Measurements from ENCODE around the gene TRAF1.
A peak's percentile ranks its signal among the peaks of the same experiment; 100 is the strongest.

Gene TRAF1

GRCh38 chr9:120940573-120940972, 14.0 kb upstream of the TRAF1 start:
- DNase-seq: no peak

DNA sequence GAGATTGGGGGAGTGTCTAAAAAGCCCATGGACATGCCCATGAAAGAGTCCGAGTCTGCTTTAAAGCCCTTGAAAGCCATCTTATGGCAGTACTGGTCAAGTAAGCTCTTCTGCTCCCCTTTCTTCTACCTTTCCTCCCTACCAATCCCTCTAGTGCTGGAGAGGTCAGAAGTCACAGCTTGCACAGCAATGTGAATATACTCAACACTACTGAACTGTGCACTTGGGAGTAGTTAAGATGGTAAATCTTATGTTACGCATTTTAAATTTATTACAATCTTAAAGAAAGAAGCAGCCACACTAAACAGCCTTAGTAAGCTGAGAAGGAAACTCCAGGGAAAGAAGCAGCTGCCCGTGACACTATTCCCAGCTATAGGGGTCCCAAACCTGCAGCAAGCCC, 12.3 kb upstream of the TRAF1 start:
- DNase-seq: no peak

DNA sequence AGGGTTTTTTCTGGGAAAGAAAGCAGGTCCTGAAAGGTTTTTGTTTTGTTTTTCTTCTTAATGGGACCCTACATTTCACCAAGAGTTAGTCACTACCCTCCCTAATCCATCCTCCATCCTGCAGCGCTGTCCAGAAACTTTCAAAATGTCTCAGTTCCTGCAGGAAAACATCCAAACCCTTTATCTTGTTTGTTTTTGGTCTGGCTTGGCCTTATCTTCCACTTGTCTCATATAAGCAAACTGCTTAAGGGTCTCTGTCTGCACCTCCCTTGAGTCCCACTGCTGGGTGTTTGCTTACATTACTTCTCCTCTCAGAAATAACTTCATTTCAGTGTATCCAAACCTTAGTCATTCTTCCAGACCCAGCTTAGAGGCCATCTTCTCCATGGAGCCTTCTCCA, 11.0 kb upstream of the TRAF1 start:
- no peak for DNase-seq

GRCh38 chr9:120937127-120937526, 10.5 kb upstream of the TRAF1 start:
- no peak for DNase-seq

DNA sequence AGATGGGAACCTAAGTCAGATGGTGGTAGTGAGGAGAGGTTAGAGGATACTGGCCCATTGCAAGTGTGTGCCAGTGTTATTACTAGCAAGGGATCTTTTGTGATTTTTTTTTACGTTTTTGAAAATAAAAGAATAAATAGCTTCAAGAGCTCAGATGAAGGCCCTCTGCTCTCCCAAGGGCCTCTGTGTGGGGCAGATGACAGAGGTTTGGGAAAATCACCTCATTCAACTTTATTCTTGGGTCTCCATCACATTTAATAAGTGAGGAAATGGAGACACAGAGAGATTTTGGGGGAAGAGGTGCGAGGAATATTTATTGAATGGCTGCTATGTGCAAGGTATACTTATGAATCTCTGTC, 10.1 kb upstream of the TRAF1 start:
- no peak for DNase-seq

- peak; percentile 77 to 90 (median 81) for DNase-seq
Measured at GRCh38 chr9:120936011-120936763, 9.6 kb upstream of the TRAF1 start.

DNA sequence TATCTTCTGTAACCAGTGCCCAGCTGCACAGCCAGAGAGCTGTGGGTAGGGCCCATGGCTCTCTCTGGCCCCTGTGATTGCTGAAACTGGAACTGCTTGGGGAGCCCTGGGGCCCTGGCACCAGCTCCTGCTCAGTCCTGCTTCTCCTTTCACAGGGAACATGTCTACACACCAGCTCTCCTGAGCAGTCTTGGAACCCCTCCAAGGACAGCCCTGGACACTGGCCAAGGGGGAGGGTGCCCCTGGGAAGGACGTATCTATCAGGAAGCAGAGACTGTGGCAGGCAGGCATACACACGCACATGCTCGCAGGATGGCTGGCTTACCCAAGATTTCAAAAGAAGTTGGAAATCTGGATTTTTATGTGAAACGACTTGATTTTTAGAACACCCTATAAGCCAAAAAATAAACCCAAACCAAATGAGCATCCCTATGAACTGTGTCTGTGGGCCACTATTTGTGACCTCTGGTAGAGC, 8.8 kb upstream of the TRAF1 start:
- no peak for DNase-seq

DNA sequence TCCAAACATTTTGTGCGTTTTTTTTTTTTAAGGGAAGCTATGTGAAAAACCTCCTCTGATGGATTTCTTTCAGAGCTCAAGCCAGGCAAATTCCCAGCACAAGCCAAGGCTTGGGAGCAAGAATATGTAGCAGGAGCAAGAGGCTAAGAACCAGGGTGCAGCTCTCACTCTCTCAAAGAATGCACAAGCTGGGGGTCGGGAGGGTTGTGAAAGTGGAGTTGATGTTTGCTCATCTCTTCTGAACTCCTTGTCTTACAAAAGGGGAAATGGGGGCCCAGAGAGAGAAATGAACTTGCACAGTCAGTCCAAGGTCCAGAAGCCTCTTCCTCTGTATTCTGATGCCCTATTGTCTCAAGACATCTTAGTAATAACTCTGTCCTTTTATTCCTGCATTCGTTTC, 7.7 kb upstream of the TRAF1 start:
- no peak for DNase-seq

- no peak for DNase-seq
Measured at GRCh38 chr9:120933310-120934055, 6.9 kb upstream of the TRAF1 start.

DNA sequence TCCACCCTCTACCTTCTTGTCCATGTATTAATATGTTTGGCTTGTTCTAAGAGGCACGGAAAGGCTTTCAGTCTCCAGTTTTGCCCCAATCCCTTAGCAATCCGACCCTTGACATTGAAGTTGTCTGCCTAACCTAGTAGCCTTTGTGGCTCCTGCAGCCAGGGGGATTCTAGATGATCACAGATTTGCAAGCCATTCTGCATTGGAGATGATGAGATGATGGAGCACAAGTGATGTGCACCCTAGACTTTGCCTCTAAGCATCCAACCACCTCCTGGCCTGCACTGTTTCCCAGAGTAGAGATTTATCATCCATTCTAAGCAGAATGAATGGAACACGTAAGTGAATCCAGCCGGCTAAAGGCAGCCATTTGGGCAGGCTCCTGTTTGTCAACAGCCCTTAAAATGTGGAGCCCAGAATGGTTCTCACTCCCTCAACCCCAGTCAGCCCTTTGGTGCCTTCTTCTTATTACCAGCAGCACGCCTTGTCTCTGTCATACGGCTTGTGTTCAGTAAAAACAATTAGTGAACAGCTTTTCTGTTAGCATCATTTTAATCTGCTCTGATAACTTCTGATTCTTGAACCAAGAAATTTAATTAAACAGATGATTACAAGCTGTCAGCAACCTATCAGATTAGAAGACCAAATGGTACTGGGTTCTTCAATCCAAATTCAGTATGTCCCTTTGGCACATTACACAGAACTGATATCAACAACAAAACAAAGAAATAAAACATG, 5.7 kb upstream of the TRAF1 start:
- no peak for DNase-seq

- DNase-seq: peak in 2 of 4 experiments; percentile 36 to 40
Measured at GRCh38 chr9:120931231-120932085, 4.9 kb upstream of the TRAF1 start.

GRCh38 chr9:120929229-120929791, 2.7 kb upstream of the TRAF1 start:
- DNase-seq: no peak

DNA sequence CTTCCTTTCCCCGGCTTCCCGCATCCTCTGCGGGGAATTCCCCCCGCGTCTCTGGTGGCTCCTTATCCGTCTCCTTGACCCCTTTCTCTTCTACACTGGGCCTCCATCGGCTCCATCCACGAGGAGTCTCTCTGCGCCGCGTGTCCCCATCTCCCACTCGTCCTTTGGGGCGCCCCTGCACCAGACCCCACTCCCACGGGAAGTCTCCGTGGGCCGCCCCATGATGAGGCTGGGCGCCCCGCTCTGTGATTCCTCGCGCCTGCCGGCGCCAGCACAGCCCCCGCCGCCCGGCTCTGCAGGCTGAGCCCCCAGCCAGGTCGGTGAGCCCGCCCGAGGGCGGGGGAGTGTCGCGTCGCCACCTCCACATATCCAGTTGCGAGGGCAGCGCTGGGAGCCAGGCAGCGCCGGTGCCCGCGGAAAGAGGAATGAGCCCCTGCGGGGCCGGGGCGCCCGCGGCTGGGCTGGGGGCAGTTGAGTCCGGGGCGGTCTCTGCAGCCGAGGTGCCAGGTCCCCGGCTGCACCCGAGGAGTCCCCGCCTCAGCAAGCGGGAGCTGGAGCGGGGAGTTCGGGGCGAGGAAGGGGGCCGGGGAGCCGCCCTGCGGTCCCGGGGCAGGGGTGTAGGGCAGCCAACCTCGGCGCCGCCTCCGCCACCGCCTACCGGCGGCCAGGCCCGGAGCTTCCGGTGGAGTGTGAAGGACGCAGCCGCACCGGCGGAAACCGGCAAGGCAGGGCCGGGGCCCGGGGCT, 2.1 kb upstream of the TRAF1 start:
- peak; percentile 43 to 73 (median 64) for DNase-seq

DNA sequence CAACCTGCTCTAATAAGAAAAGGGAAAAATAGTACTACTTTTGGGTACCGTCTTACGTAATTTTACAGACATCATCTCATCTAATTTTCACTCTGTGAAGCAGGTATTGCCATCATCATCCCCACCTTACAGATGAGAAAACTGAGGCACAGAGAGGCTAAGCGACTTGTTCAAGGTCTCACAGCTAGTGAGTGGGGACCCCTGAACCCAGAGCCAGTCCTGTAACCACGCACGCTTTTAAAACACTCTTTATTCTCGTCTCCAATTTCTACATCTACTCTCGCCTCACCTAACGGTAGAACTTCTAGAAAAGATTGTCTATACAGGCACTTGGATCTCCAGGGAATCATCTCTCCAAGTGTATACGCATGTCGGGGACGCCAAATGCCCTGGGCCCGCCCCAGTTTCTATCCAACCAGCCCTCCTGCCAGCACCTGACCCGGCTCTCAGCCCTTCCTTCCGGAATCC, 1.5 kb upstream of the TRAF1 start:
- DNase-seq: no peak

- DNase-seq: no peak
Measured at GRCh38 chr9:120927269-120928014, 846 bp upstream of the TRAF1 start.

DNA sequence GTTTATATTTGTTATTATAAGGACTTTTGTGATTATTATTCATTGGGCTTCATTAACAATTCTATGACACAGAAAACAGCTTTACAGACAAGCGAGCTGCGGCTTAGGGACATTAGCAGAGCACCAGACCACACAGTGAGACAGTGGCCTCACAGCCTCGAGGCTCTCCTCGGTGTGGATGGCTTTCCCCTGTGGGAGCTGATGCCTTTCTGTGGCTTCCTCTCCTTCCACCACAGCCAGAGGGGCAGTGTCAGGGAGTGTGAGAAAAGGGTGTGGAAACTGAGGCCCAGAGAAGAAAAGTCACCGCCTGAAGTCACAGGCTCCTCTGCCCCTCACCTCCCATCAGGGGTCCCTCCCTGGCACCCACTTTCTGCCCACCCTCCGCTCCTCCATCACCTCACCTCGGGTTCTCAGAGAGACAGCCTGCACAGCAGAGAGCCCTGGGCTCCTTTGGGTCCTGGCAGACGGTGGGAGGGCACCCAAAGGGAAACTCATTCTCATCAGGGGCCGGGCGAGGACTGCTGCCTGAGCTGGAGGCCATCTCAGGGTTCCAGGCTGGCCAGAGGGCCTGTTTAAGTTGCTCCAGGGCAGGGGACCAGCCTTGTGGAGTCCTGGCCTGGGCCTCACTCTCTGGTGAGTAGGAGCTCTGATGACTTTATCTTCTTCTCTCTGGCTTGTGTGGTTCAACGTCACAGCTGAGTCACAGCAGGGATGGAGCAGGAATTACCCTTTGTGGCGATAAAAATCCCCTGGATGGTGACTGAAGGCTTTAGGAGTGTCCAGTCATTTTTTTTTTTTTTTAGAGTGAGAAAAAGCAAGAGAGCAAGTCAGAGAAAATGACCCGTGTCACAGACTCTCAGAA, 830 bp downstream of the TRAF1 start:
- peak in 3 of 4 experiments; percentile 28 to 74 (median 64) for DNase-seq

GRCh38 chr9:120924698-120925534, 1.7 kb downstream of the TRAF1 start:
- DNase-seq: no peak

DNA sequence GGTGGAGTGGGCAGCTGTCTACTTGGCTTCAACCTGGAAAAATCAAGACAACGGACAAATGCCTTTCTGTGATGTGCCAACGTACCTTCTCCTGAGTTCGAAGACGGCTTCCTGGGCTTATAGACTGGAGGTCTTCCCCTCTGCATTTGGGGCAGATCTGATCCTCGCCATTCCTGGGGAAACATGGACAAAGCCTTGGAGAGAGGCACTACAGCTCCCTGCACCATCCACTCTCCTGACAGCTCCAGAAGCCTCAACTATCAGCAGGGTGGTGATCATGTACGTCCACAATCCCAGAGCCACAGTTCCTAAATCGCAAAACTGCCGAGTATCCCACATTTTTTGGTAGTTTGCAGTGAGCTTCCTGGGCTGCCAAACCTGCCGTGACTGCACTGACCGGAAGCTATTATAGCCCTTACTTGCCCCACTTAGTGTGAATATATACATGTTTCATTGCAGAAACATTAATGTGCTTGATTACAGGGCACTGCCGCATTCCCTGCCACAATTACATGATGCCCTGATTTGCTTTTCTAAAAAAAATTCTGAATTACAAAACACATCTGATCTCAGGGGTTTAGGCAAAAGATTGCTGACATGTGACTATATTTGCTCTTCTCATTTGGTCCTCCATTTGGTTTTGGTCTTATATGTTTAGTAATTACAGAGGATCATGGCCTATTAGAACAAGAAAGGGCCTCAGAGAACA, 2.8 kb downstream of the TRAF1 start:
- no peak for DNase-seq
